GM21447 (cell line): ENCODE results near the gene MED26.
A peak's percentile ranks its signal among the peaks of the same experiment; 100 is the strongest.
"Not testable (repeated sequence)": the region's sequence is repeated elsewhere in the genome, so short reads cannot be mapped to it uniquely, and the experiment has no call there.

Source experiments
- ATAC-seq: cut with Tn5 transposase; IDR thresholded peaks from one replicate; pipeline ENCODE4 v1.9.1; 2021; ENCODE audit not compliant: unreplicated experiment

Gene MED26

GRCh38 chr19:16628183-16628983 is at the start of gene MED26:
Gene MED26 (minus strand): TSS chr19:16628204. CDS start chr19:16627943, 261 bp downstream.
- peak; percentile 77 for ATAC-seq

GRCh38 chr19:16677055-16677454 is 49.1 kb upstream of the MED26 start:
- ATAC-seq = no peak

- ATAC-seq = no peak
Observed at GRCh38 chr19:16676101-16676798, 48.2 kb upstream of the MED26 start.

- not testable (repeated sequence) for ATAC-seq
Observed at GRCh38 chr19:16673839-16674238, 45.8 kb upstream of the MED26 start.

GRCh38 chr19:16673231-16673630 is 45.2 kb upstream of the MED26 start:
- no peak for ATAC-seq

GRCh38 chr19:16671652-16672274 is 43.8 kb upstream of the MED26 start:
- ATAC-seq = no peak

- ATAC-seq = no peak
Observed at GRCh38 chr19:16670291-16670690, 42.3 kb upstream of the MED26 start.

- ATAC-seq = not testable (repeated sequence)
Observed at GRCh38 chr19:16668702-16669101, 40.7 kb upstream of the MED26 start.

GRCh38 chr19:16668176-16668575 is 40.2 kb upstream of the MED26 start:
- ATAC-seq = no peak

- ATAC-seq = no peak
Observed at GRCh38 chr19:16661480-16662034, 33.6 kb upstream of the MED26 start.

GRCh38 chr19:16660763-16661479 is 32.9 kb upstream of the MED26 start, which contains the start of gene TMEM38A:
Gene TMEM38A (plus strand): TSS chr19:16661139. CDS start chr19:16661218, 79 bp downstream.
- ATAC-seq = peak; percentile 23

- ATAC-seq = peak; percentile 79
Observed at GRCh38 chr19:16659832-16660708, 32.1 kb upstream of the MED26 start, which contains the start of gene SMIM7. Gene SMIM7 (minus strand): TSS chr19:16660144. CDS start chr19:16660110, 34 bp downstream.

GRCh38 chr19:16659464-16659831 is 31.4 kb upstream of the MED26 start:
- no peak for ATAC-seq

GRCh38 chr19:16657384-16657783 is 29.4 kb upstream of the MED26 start:
- ATAC-seq = no peak

- ATAC-seq = no peak
Observed at GRCh38 chr19:16655727-16656126, 27.7 kb upstream of the MED26 start.

- ATAC-seq = no peak
Observed at GRCh38 chr19:16654627-16655026, 26.6 kb upstream of the MED26 start.

- ATAC-seq = no peak
Observed at GRCh38 chr19:16654140-16654539, 26.1 kb upstream of the MED26 start.

GRCh38 chr19:16652854-16653253 is 24.9 kb upstream of the MED26 start:
- no peak for ATAC-seq

- not testable (repeated sequence) for ATAC-seq
Observed at GRCh38 chr19:16651421-16652188, 23.6 kb upstream of the MED26 start.
